Nephron (organoid): Measurements from ENCODE around the gene CRY1.

Experiments used
- H3K27ac Mint-ChIP-seq, 3 experiments: 2 replicates each; pipeline ENCODE4 v1.8.0; 2020; ENCODE audit warnings: mixed read lengths in 3 of 3, mild to moderate bottlenecking in 2 of 3, moderate library complexity in 1 of 3
- H3K27me3 Mint-ChIP-seq: 2 replicates; pipeline ENCODE4 v1.8.0; 2021; ENCODE audit warnings: low read depth, mild to moderate bottlenecking, moderate library complexity, mixed read lengths
- H3K36me3 Mint-ChIP-seq: 2 replicates; pipeline ENCODE4 v1.8.0; 2020; ENCODE audit warnings: low read depth, mixed read lengths
- H3K4me1 Mint-ChIP-seq: 2 replicates; pipeline ENCODE4 v1.8.0; 2020; ENCODE audit warnings: mixed read lengths
- H3K4me3 Mint-ChIP-seq, 3 experiments: 2 replicates each; pipeline ENCODE4 v1.8.0; 2020; ENCODE audit warnings: mild to moderate bottlenecking in 3 of 3, mixed read lengths in 3 of 3, moderate library complexity in 2 of 3
- H3K9me3 Mint-ChIP-seq: 2 replicates; pipeline ENCODE4 v1.8.0; 2020; ENCODE audit warnings: mixed read lengths
- CTCF ChIP-seq, 3 experiments: fragments of 200-600 bp; sonication (generic); IDR thresholded peaks; one replicate each; pipeline ENCODE4 v1.5.0; 2021; ENCODE audit warnings: antibody characterized with exemption in 3 of 3; ENCODE audit not compliant: unreplicated experiment in 3 of 3

CRY1 gene

GRCh38 chr12:107125833-107126232, 32.5 kb upstream of the CRY1 start:
- H3K27me3 Mint-ChIP-seq, result peaks cover 16% of the 10 kb centered on the region
- no peak overlapping the region for H3K4me3 Mint-ChIP-seq
- H3K9me3 Mint-ChIP-seq, result no peaks in the 10 kb centered on the region
- TF ChIP-seq CTCF (IDR thresholded peaks at IDR 0.05; ENCODE audit: unreplicated experiment in 3 of 3), result no peak
- H3K4me1 Mint-ChIP-seq, result no peaks in the 10 kb centered on the region
- H3K27ac Mint-ChIP-seq, result no peak overlapping the region
- H3K36me3 Mint-ChIP-seq, result no peaks in the 10 kb centered on the region

DNA sequence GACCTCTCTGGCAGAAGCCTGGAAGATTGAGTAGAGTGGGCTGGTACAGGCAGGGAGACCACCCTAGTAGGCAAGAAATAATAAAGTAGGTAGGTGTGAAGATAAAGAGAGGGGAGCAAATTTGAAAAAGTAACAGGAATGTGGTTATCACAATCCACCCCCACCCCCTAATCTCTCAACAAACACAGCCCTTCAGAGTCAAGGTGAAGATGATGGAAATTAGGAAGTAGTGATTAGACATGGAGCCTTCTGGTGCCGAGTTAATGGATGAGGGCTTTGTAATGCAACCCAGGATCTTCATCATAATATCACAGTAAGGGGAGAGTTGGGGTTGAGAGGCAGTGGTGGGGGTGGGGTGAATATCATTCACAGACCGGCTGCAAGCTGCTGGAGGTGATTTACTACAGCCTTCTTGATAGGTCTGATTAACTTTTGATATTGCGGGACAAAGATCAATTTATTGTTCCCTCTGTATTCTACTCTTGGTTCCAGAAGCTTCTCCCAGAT, 29.2 kb upstream of the CRY1 start:
- Mint-ChIP-seq H3K4me3 (no peak overlapping the region), H3K9me3 (no peaks in the 10 kb centered on the region), H3K36me3 (no peaks in the 10 kb centered on the region), H3K27me3 (peaks cover 11% of the 10 kb centered on the region), H3K27ac (no peak overlapping the region), H3K4me1 (no peaks in the 10 kb centered on the region)
- no peak for TF ChIP-seq CTCF (IDR thresholded peaks at IDR 0.05; ENCODE audit: unreplicated experiment in 3 of 3)

GRCh38 chr12:107119091-107119490, 25.7 kb upstream of the CRY1 start:
- H3K27me3 Mint-ChIP-seq, result peaks cover 14% of the 10 kb centered on the region
- no peak for TF ChIP-seq CTCF (IDR thresholded peaks at IDR 0.05; ENCODE audit: unreplicated experiment in 3 of 3)
- no peak overlapping the region for H3K27ac Mint-ChIP-seq
- H3K4me3 Mint-ChIP-seq, result no peak overlapping the region
- no peaks in the 10 kb centered on the region for H3K4me1 Mint-ChIP-seq
- no peaks in the 10 kb centered on the region for H3K9me3 Mint-ChIP-seq
- no peaks in the 10 kb centered on the region for H3K36me3 Mint-ChIP-seq

- TF ChIP-seq CTCF (IDR thresholded peaks at IDR 0.05; ENCODE audit: unreplicated experiment in 3 of 3), result no peak
Observed at GRCh38 chr12:107118624-107119023, 25.3 kb upstream of the CRY1 start.

GRCh38 chr12:107115119-107115518, 21.8 kb upstream of the CRY1 start:
- no peak for TF ChIP-seq CTCF (IDR thresholded peaks at IDR 0.05; ENCODE audit: unreplicated experiment in 3 of 3)
- Mint-ChIP-seq H3K4me1 (no peaks in the 10 kb centered on the region), H3K9me3 (no peaks in the 10 kb centered on the region), H3K4me3 (no peak overlapping the region), H3K27ac (no peak overlapping the region), H3K36me3 (no peaks in the 10 kb centered on the region), H3K27me3 (peaks cover 3% of the 10 kb centered on the region)

More at GRCh38 chr12:107118624-107119023, 25.3 kb upstream of the CRY1 start:
- peaks cover 10% of the 10 kb centered on the region for H3K27me3 Mint-ChIP-seq
- H3K9me3 Mint-ChIP-seq, result no peaks in the 10 kb centered on the region
- H3K4me1 Mint-ChIP-seq, result no peaks in the 10 kb centered on the region
- no peak overlapping the region for H3K4me3 Mint-ChIP-seq
- no peaks in the 10 kb centered on the region for H3K36me3 Mint-ChIP-seq
- no peak overlapping the region for H3K27ac Mint-ChIP-seq

- H3K36me3 Mint-ChIP-seq, result no peaks in the 10 kb centered on the region
- H3K27me3 Mint-ChIP-seq, result peaks cover 3% of the 10 kb centered on the region
- no peak overlapping the region for H3K4me3 Mint-ChIP-seq
- H3K4me1 Mint-ChIP-seq, result no peaks in the 10 kb centered on the region
- H3K9me3 Mint-ChIP-seq, result no peaks in the 10 kb centered on the region
- no peak for TF ChIP-seq CTCF (IDR thresholded peaks at IDR 0.05; ENCODE audit: unreplicated experiment in 3 of 3)
- H3K27ac Mint-ChIP-seq, result no peak overlapping the region
Observed at GRCh38 chr12:107111314-107111713, 18.0 kb upstream of the CRY1 start.
